Endothelial cell (in vitro differentiated cells): Measurements from ENCODE around the gene KRTAP10-11. TPM values are rescaled to one million over a fixed set of nuclear protein-coding genes. Genes with fewer than 3 reads are reported as not detected.

Source experiments
- DNase-seq: peaks from one replicate; pipeline ENCODE4 v3.0.0; 2021; ENCODE audit warnings: low spot score
- H3K27ac Mint-ChIP-seq: one replicate; pipeline ENCODE4 v1.8.0; 2021; ENCODE audit warnings: mixed read lengths, inconsistent platforms; ENCODE audit not compliant: unreplicated experiment
- H3K27me3 Mint-ChIP-seq: one replicate; pipeline ENCODE4 v1.8.0; 2021; ENCODE audit warnings: mild to moderate bottlenecking, moderate library complexity, mixed read lengths, inconsistent platforms; ENCODE audit not compliant: unreplicated experiment
- H3K36me3 Mint-ChIP-seq: one replicate; pipeline ENCODE4 v1.8.0; 2021; ENCODE audit warnings: mild to moderate bottlenecking, low read depth, mixed read lengths, inconsistent platforms; ENCODE audit not compliant: unreplicated experiment
- H3K4me1 Mint-ChIP-seq: one replicate; pipeline ENCODE4 v1.8.0; 2021; ENCODE audit warnings: mild to moderate bottlenecking, mixed read lengths, inconsistent platforms; ENCODE audit not compliant: unreplicated experiment
- H3K4me3 Mint-ChIP-seq: one replicate; pipeline ENCODE4 v1.8.0; 2021; ENCODE audit warnings: mild to moderate bottlenecking, mixed read lengths, inconsistent platforms; ENCODE audit not compliant: unreplicated experiment
- H3K9me3 Mint-ChIP-seq: one replicate; pipeline ENCODE4 v1.8.0; 2021; ENCODE audit warnings: mixed read lengths, inconsistent platforms; ENCODE audit not compliant: unreplicated experiment
- total RNA-seq: library from RNA; stranded (reverse); fragmentation: NEBNext Ultra II Directional; extraction: Animal tissue kit (Norgen Biotek cat#: 25700); gene quantifications from one replicate; pipeline ENCODE4 v1.2.1, GENCODE V29; 2021; ENCODE audit not compliant: unreplicated experiment
- TF ChIP-seq, protein P1 (sequence below): fragments of 200-600 bp; sonication (generic); IDR thresholded peaks from one replicate; pipeline ENCODE4 v1.5.0; 2021; ENCODE audit warnings: antibody characterized with exemption; ENCODE audit not compliant: unreplicated experiment

KRTAP10-11 gene
- total RNA-seq, 1 donor from 2014 or later = not detected

- Mint-ChIP-seq H3K9me3 (peaks cover 4% of the 10 kb centered on the region), H3K27me3 (peaks cover 4% of the 10 kb centered on the region), H3K4me3 (no peak overlapping the region), H3K27ac (no peak overlapping the region), H3K36me3 (peaks cover 15% of the 10 kb centered on the region), H3K4me1 (peaks cover 2% of the 10 kb centered on the region)
- no peak for DNase-seq
- TF ChIP-seq, protein P1, sequence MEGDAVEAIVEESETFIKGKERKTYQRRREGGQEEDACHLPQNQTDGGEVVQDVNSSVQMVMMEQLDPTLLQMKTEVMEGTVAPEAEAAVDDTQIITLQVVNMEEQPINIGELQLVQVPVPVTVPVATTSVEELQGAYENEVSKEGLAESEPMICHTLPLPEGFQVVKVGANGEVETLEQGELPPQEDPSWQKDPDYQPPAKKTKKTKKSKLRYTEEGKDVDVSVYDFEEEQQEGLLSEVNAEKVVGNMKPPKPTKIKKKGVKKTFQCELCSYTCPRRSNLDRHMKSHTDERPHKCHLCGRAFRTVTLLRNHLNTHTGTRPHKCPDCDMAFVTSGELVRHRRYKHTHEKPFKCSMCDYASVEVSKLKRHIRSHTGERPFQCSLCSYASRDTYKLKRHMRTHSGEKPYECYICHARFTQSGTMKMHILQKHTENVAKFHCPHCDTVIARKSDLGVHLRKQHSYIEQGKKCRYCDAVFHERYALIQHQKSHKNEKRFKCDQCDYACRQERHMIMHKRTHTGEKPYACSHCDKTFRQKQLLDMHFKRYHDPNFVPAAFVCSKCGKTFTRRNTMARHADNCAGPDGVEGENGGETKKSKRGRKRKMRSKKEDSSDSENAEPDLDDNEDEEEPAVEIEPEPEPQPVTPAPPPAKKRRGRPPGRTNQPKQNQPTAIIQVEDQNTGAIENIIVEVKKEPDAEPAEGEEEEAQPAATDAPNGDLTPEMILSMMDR = no peak
These were observed 17.4 kb upstream of the KRTAP10-11 start for GRCh38 chr21:44628707-44629391.

DNA sequence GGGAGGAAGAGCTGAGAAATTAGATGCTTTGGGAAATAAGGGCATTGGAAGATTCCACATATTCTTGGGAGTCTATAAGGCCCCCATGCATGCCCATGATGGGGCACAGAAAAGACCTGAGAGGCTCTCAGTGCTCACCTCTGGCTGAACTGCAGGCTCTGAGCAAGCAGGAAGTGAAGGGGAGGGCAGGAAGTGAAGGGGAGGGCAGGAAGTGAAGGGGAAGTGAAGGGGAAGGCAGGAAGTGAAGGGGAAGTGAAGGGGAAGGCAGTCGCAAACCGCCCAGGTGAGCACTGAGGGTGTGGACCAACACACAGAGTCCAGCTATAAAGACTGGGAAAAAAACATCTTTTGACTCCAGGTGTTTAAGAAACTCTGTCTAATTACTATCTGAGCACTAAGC lies 15.8 kb upstream of the KRTAP10-11 start:
- peaks cover 4% of the 10 kb centered on the region for H3K27me3 Mint-ChIP-seq
- H3K9me3 Mint-ChIP-seq = peaks cover 4% of the 10 kb centered on the region
- H3K36me3 Mint-ChIP-seq = peaks cover 8% of the 10 kb centered on the region
- no peak for DNase-seq
- H3K27ac Mint-ChIP-seq = no peak overlapping the region
- TF ChIP-seq, protein P1 = no peak
- H3K4me1 Mint-ChIP-seq = peaks cover 2% of the 10 kb centered on the region
- no peak overlapping the region for H3K4me3 Mint-ChIP-seq

DNA sequence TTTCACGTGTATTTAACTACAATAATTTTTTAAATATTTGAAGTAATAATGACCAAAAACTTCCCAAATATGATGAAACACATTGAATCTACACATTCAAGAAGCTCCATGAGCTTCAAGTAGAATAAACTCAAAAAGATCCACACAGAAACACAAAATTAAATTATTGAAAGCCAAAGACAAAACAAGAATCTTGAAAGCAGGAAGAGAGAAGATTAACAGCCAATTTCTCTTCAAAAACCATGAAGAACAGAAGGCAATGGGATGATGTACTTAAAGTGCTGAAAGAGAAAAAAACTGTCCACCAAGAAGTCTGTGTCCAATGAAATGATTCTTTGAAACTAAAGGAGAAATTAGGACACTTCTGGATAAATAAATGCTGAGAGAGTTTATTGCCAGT lies 14.1 kb upstream of the KRTAP10-11 start:
- TF ChIP-seq, protein P1 = no peak
- Mint-ChIP-seq H3K27me3 (peaks cover 6% of the 10 kb centered on the region), H3K4me3 (no peak overlapping the region), H3K27ac (no peak overlapping the region), H3K4me1 (peaks cover 2% of the 10 kb centered on the region), H3K9me3 (peaks cover 4% of the 10 kb centered on the region), H3K36me3 (peaks cover 8% of the 10 kb centered on the region)
- no peak for DNase-seq

DNA sequence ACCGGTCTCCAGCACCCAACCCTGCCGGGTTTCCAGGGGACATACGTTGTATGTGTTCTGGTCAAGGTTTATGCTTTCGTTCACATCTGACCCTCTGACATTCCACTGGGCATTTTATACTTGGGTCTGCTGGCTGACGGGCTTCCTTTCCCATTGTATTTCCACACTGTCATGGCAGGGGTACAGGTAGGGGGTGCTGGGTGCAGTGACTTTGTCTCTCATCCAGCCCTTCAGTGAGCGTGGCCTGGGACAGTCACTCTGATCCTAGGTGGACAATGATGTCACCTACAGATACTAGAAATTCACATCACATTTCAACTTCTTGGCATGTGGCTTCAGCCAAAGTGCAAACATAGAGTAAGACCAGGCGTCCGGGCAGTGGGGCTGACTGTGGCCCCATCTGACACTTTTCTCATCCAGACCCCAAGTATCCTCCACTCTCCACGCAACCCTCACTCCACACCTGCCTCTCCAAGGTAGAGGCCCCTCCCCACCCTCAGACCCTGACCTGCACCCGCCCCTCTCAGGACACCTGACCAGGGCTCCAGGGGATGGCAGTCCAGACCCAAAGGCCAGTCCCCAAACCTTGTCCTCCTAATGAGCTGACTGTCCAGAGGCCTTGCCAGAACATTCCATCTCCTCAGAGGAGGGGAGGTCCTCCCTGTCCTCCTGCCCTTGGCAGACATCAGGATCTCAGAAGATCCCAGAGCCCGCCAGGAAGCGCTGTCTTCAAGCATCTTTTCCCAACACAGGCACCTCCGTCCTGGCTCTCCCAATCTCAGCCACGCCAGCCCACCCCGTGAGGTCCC lies 9.8 kb upstream of the KRTAP10-11 start:
- no peak for DNase-seq
- no peaks in the 10 kb centered on the region for H3K4me1 Mint-ChIP-seq
- peaks cover 8% of the 10 kb centered on the region for H3K36me3 Mint-ChIP-seq
- no peak overlapping the region for H3K4me3 Mint-ChIP-seq
- H3K27me3 Mint-ChIP-seq = peaks cover 5% of the 10 kb centered on the region
- no peak overlapping the region for H3K27ac Mint-ChIP-seq
- TF ChIP-seq, protein P1 = no peak
- H3K9me3 Mint-ChIP-seq = peaks cover 4% of the 10 kb centered on the region
